Astrocyte (in vitro differentiated cells and primary cell): ENCODE data around the gene RETREG1. TPM values are rescaled to one million over a fixed set of nuclear protein-coding genes. Genes with fewer than 3 reads are reported as not detected.

Experiments used
- DNase-seq: peaks from one replicate; pipeline ENCODE4 v3.0.0-alpha.2; 2010; ENCODE audit warnings: low read depth
- FAIRE-seq: peaks from 2 replicates; lab custom pipeline; 2011; peaks lifted over from hg19 to GRCh38; lab: Jason Lieb, UNC
- H2AFZ ChIP-seq: 2 replicates; pipeline ENCODE4 v1.6.0; 2012; ENCODE audit warnings: low read depth, low read length, inconsistent platforms
- H3K27ac ChIP-seq: 2 replicates; pipeline ENCODE4 v1.5.1; 2011; ENCODE audit warnings: low read depth, low read length, inconsistent platforms
- H3K27me3 ChIP-seq: 2 replicates; pipeline ENCODE4 v1.6.0; 2011; ENCODE audit warnings: low read length, inconsistent platforms; ENCODE audit not compliant: insufficient read depth
- H3K36me3 ChIP-seq: 2 replicates; pipeline ENCODE4 v1.5.1; 2011; ENCODE audit warnings: low read length, inconsistent platforms; ENCODE audit not compliant: insufficient read depth
- H3K4me1 ChIP-seq: 2 replicates; pipeline ENCODE4 v1.5.1; 2011; ENCODE audit warnings: low read length, inconsistent platforms; ENCODE audit not compliant: insufficient read depth
- H3K4me2 ChIP-seq: 2 replicates; pipeline ENCODE4 v1.6.0; 2012; ENCODE audit warnings: low read length, inconsistent platforms
- H3K4me3 ChIP-seq: 2 replicates; pipeline ENCODE4 v1.5.1; 2011; ENCODE audit warnings: low read depth, mild to moderate bottlenecking, low read length, inconsistent platforms; ENCODE audit not compliant: insufficient read depth
- H3K79me2 ChIP-seq: 2 replicates; pipeline ENCODE4 v1.6.0; 2012; ENCODE audit warnings: mild to moderate bottlenecking, low read length, inconsistent platforms; ENCODE audit not compliant: insufficient read depth
- H3K9ac ChIP-seq: 2 replicates; pipeline ENCODE4 v1.6.0; 2012; ENCODE audit warnings: mild to moderate bottlenecking, low read length, inconsistent platforms
- H3K9me3 ChIP-seq: 2 replicates; pipeline ENCODE4 v1.5.1; 2012; ENCODE audit warnings: low read depth, mild to moderate bottlenecking, low read length, inconsistent platforms; ENCODE audit not compliant: insufficient read depth
- H4K20me1 ChIP-seq: 2 replicates; pipeline ENCODE4 v1.6.0; 2012; ENCODE audit warnings: low read length, inconsistent platforms; ENCODE audit not compliant: insufficient read depth
- H3K27ac Mint-ChIP-seq: one replicate; pipeline ENCODE4 v1.8.0; 2021; ENCODE audit warnings: mild to moderate bottlenecking, mixed read lengths; ENCODE audit not compliant: unreplicated experiment
- H3K27me3 Mint-ChIP-seq: one replicate; pipeline ENCODE4 v1.8.0; 2021; ENCODE audit warnings: low read depth, mixed read lengths; ENCODE audit not compliant: unreplicated experiment
- H3K36me3 Mint-ChIP-seq: one replicate; pipeline ENCODE4 v1.8.0; 2021; ENCODE audit warnings: low read depth, mixed read lengths; ENCODE audit not compliant: unreplicated experiment
- H3K4me1 Mint-ChIP-seq: one replicate; pipeline ENCODE4 v1.8.0; 2021; ENCODE audit warnings: low read depth, mixed read lengths; ENCODE audit not compliant: unreplicated experiment
- H3K4me3 Mint-ChIP-seq: one replicate; pipeline ENCODE4 v1.8.0; 2021; ENCODE audit warnings: mild to moderate bottlenecking, moderate library complexity, mixed read lengths; ENCODE audit not compliant: unreplicated experiment
- H3K9me3 Mint-ChIP-seq: one replicate; pipeline ENCODE4 v1.8.0; 2021; ENCODE audit warnings: mild to moderate bottlenecking, mixed read lengths; ENCODE audit not compliant: unreplicated experiment
- EZH2 ChIP-seq: IDR thresholded peaks from 2 replicates; pipeline ENCODE4 v1.6.1; 2012; ENCODE audit warnings: mild to moderate bottlenecking, low read length, inconsistent platforms; ENCODE audit not compliant: insufficient read depth
- total RNA-seq: library from RNA; stranded (reverse); gene quantifications from 2 replicates; pipeline ENCODE4 v1.2.1, GENCODE V29; 2021
- TF ChIP-seq, protein P1 (sequence below): IDR thresholded peaks from 2 replicates; pipeline ENCODE4 v1.5.1; 2011; ENCODE audit warnings: low read depth, mild to moderate bottlenecking, inconsistent platforms, low read length, moderate library complexity; ENCODE audit not compliant: insufficient read depth

RETREG1 gene
- total RNA-seq, 1 donor from 2014 or later: 0.98 TPM

DNA sequence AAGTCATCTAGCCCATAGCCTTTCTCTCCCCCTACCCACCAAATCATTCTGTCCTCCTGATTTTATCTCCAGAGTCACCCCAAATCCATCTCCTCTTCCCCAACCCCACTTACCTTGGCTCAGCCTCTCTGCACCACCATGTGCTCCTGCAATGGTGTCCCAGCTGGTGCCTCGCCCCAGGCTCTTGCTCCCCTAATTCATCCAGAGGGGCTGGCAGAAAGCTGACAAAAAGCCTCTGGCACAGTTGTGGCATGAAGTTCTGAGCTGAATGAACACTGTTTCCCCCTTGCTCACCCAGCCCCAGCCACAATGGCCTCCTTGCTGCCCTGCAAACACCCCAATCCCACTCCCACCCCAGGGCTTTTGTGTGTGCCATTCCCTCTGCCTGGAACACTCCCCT is 10.2 kb downstream of the RETREG1 start:
- no peak overlapping the region for H3K27ac Mint-ChIP-seq
- no peaks in the 10 kb centered on the region for H3K4me1 Mint-ChIP-seq
- FAIRE-seq: no peak

DNA sequence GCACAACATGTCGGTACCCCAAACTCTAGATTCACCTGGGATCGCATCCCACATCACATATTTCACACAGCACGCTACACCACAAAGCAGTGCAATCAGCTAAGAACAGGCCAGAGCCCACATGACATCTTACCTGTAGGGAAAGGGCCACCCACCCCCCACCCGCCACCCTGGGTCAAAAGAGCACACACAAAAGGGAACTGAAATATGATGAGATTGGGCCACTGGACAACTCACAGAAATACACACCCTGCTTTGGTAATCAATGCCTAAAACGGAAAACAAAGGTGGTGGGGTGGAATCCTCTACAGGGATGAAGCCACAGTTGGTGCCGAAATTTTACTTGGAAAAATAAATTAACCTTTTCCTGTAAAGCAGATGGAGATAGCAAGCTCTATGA is 13.1 kb downstream of the RETREG1 start:
- H3K9me3 Mint-ChIP-seq: peaks cover 14% of the 10 kb centered on the region
- Histone ChIP-seq H3K27me3 (peaks cover 2% of the 10 kb centered on the region), H3K4me3 (no peak overlapping the region), H3K27ac (no peak overlapping the region), H3K79me2 (no peaks in the 10 kb centered on the region), H2AFZ (no peak overlapping the region), H4K20me1 (no peaks in the 10 kb centered on the region), H3K36me3 (no peaks in the 10 kb centered on the region), H3K4me2 (no peak overlapping the region), H3K4me1 (no peaks in the 10 kb centered on the region), H3K9ac (no peak overlapping the region), H3K9me3 (no peaks in the 10 kb centered on the region)
- no peak overlapping the region for H3K4me3 Mint-ChIP-seq
- no peaks in the 10 kb centered on the region for H3K4me1 Mint-ChIP-seq
- DNase-seq (no peak), FAIRE-seq (no peak)
- TF ChIP-seq, protein P1, sequence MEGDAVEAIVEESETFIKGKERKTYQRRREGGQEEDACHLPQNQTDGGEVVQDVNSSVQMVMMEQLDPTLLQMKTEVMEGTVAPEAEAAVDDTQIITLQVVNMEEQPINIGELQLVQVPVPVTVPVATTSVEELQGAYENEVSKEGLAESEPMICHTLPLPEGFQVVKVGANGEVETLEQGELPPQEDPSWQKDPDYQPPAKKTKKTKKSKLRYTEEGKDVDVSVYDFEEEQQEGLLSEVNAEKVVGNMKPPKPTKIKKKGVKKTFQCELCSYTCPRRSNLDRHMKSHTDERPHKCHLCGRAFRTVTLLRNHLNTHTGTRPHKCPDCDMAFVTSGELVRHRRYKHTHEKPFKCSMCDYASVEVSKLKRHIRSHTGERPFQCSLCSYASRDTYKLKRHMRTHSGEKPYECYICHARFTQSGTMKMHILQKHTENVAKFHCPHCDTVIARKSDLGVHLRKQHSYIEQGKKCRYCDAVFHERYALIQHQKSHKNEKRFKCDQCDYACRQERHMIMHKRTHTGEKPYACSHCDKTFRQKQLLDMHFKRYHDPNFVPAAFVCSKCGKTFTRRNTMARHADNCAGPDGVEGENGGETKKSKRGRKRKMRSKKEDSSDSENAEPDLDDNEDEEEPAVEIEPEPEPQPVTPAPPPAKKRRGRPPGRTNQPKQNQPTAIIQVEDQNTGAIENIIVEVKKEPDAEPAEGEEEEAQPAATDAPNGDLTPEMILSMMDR: no peak
- no peak for TF ChIP-seq EZH2
- H3K27me3 Mint-ChIP-seq: peaks cover 21% of the 10 kb centered on the region
- no peaks in the 10 kb centered on the region for H3K36me3 Mint-ChIP-seq
- H3K27ac Mint-ChIP-seq: no peak overlapping the region

More for the DNA sequence above, 10.2 kb downstream of the RETREG1 start:
- H3K27ac ChIP-seq: no peak overlapping the region
- no peak overlapping the region for H2AFZ ChIP-seq
- H3K36me3 ChIP-seq: no peaks in the 10 kb centered on the region
- no peak overlapping the region for H3K4me3 ChIP-seq
- Mint-ChIP-seq H3K27me3 (peaks cover 15% of the 10 kb centered on the region), H3K4me3 (no peak overlapping the region), H3K9me3 (peaks cover 14% of the 10 kb centered on the region), H3K36me3 (no peaks in the 10 kb centered on the region)
- no peak for DNase-seq
- no peaks in the 10 kb centered on the region for H3K4me1 ChIP-seq
- no peaks in the 10 kb centered on the region for H4K20me1 ChIP-seq
- no peak overlapping the region for H3K9ac ChIP-seq
- no peaks in the 10 kb centered on the region for H3K79me2 ChIP-seq
- peaks cover 2% of the 10 kb centered on the region for H3K27me3 ChIP-seq
- H3K4me2 ChIP-seq: no peak overlapping the region
- no peaks in the 10 kb centered on the region for H3K9me3 ChIP-seq
- TF ChIP-seq, protein P1: no peak
- TF ChIP-seq EZH2: no peak

DNA sequence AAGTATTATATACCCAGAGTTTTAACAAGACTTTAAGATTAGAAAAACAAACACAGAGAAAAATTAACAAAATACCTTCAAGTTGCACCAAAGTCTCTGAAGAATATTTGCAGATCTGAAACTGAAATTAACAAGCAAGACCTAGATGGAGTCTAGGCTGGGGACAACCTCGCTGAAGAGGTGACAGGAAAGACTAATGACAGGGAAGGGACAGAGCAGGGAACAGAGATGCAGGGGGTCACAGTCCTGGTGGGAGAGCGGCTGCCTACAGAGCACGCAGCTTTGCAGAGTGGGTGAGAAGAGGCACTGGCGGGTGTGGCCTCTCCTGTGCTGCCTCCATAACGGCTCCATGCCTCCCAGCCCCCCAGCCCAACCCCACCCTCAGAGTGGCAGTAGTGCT is 13.5 kb downstream of the RETREG1 start:
- FAIRE-seq (no peak), DNase-seq (no peak)
- H3K27me3 Mint-ChIP-seq: peaks cover 19% of the 10 kb centered on the region
- no peak for TF ChIP-seq EZH2
- TF ChIP-seq, protein P1: no peak
- H3K79me2 ChIP-seq: no peaks in the 10 kb centered on the region
- H3K36me3 ChIP-seq: no peaks in the 10 kb centered on the region
- no peak overlapping the region for H3K27ac ChIP-seq
- H3K27ac Mint-ChIP-seq: no peak overlapping the region
- H3K4me1 ChIP-seq: no peaks in the 10 kb centered on the region
- no peaks in the 10 kb centered on the region for H3K9me3 ChIP-seq
- H3K27me3 ChIP-seq: peaks cover 2% of the 10 kb centered on the region
- no peak overlapping the region for H3K4me3 ChIP-seq
- H3K4me2 ChIP-seq: no peak overlapping the region
- H3K9me3 Mint-ChIP-seq: peaks cover 14% of the 10 kb centered on the region
- no peak overlapping the region for H3K9ac ChIP-seq
- no peak overlapping the region for H2AFZ ChIP-seq
- H3K36me3 Mint-ChIP-seq: no peaks in the 10 kb centered on the region
- no peaks in the 10 kb centered on the region for H4K20me1 ChIP-seq
- no peak overlapping the region for H3K4me3 Mint-ChIP-seq
- H3K4me1 Mint-ChIP-seq: peaks cover 1% of the 10 kb centered on the region
